A673 (cell line): ENCODE measurements around the gene ATAT1. TPM values are rescaled to one million over a fixed set of nuclear protein-coding genes. Genes with fewer than 3 reads are reported as not detected.

Experiments
- BruUV-seq: library from RNA; stranded (reverse); fragments of 400-500 nt; replicated peaks from 2 replicates; lab custom pipeline; 2021; lab: Mats Ljungman, UMichigan
- CTCF ChIA-PET: fragments of 300-600 bp; sonication (Branson Sonifier 250); formaldehyde crosslinking; loops from one replicate; lab custom pipeline; 2022; ENCODE audit warnings: antibody characterized with exemption; lab: Charles Lee
- POLR2A ChIA-PET: fragments of 300-600 bp; sonication (Branson Sonifier 250); formaldehyde crosslinking; loops from one replicate; lab custom pipeline; 2022; ENCODE audit warnings: antibody characterized with exemption; ENCODE audit not compliant: low non-redundant PET; lab: Charles Lee
- DNase-seq: peaks from one replicate; pipeline ENCODE4 v3.0.0-alpha.2; 2015; ENCODE audit warnings: low spot score
- H3K27ac ChIP-seq: fragments of 200-600 bp; sonication (generic); 2 replicates; pipeline ENCODE4 v1.5.1; 2016; ENCODE audit warnings: mixed run types, low read depth, mild to moderate bottlenecking, mixed read lengths, antibody characterized with exemption, low read length; ENCODE audit not compliant: poor library complexity, severe bottlenecking
- H3K27me3 ChIP-seq: fragments of 200-600 bp; sonication (generic); replicated peaks from 2 replicates; pipeline ENCODE4 v1.6.1; 2017; ENCODE audit warnings: mixed run types, low read depth, mild to moderate bottlenecking, mixed read lengths, antibody characterized with exemption, low read length; ENCODE audit not compliant: insufficient read depth, poor library complexity
- H3K36me3 ChIP-seq: fragments of 200-600 bp; sonication (generic); 2 replicates; pipeline ENCODE4 v1.6.1; 2016; ENCODE audit warnings: mixed run types, mild to moderate bottlenecking, mixed read lengths, antibody characterized with exemption, low read length; ENCODE audit not compliant: insufficient read depth, poor library complexity, severe bottlenecking
- H3K4me1 ChIP-seq: fragments of 200-600 bp; sonication (generic); 2 replicates; pipeline ENCODE4 v1.6.1; 2017; ENCODE audit warnings: mixed run types, mild to moderate bottlenecking, mixed read lengths, antibody characterized with exemption, low read length; ENCODE audit not compliant: insufficient read depth, poor library complexity, severe bottlenecking
- H3K4me3 ChIP-seq: fragments of 200-600 bp; sonication (generic); 2 replicates; pipeline ENCODE4 v1.5.1; 2016; ENCODE audit warnings: low read depth, mixed run types, mild to moderate bottlenecking, mixed read lengths, low read length; ENCODE audit not compliant: poor library complexity, severe bottlenecking
- H3K9me3 ChIP-seq: fragments of 200-600 bp; sonication (generic); 2 replicates; pipeline ENCODE4 v1.6.1; 2016; ENCODE audit warnings: mixed run types, low read depth, mild to moderate bottlenecking, mixed read lengths, antibody characterized with exemption, low read length; ENCODE audit not compliant: poor library complexity, severe bottlenecking
- CTCF ChIP-seq: fragments of 300-800, 200-600 bp; sonication (generic); conservative IDR thresholded peaks from 2 replicates; pipeline ENCODE4 v1.5.1; 2017; ENCODE audit warnings: low read depth, mild to moderate bottlenecking, antibody characterized with exemption, low read length, moderate library complexity, mixed read lengths
- EZH2 ChIP-seq: fragments of 200-600 bp; sonication (generic); IDR thresholded peaks from 2 replicates; pipeline ENCODE4 v1.6.1; 2017; ENCODE audit warnings: borderline replicate concordance, low read depth, mild to moderate bottlenecking, mixed read lengths, antibody characterized with exemption, low read length; ENCODE audit not compliant: poor library complexity, severe bottlenecking
- intact Hi-C: fragments of 100-400 bp; cut with micrococcal nuclease; formaldehyde crosslinking; loops from one replicate; pipeline ENCODE4 v1.10.0; 2022; ENCODE audit not compliant: unreplicated experiment
- total RNA-seq: library from RNA; stranded (reverse); gene quantifications from 2 replicates; pipeline ENCODE4 v1.2.3, GENCODE V29; 2021

ATAT1 gene
- total RNA-seq, 1 experiment from 2014 or later, result 31.7 TPM

- TF ChIP-seq EZH2 (no peak), CTCF (no peak)
- no peaks in the 10 kb centered on the region for H3K9me3 ChIP-seq
- intact Hi-C loops, result no loop called here
- no peaks in the 10 kb centered on the region for H3K4me1 ChIP-seq
- no peaks in the 10 kb centered on the region for H3K27me3 ChIP-seq
- BruUV-seq, result no TSS peak
- DNase-seq, result no peak
- no peak overlapping the region for H3K27ac ChIP-seq
- ChIA-PET CTCF (no interaction called here), POLR2A (no interaction called here)
- no peak overlapping the region for H3K4me3 ChIP-seq
- H3K36me3 ChIP-seq, result peaks cover 74% of the 10 kb centered on the region
Measured at GRCh38 chr6:30601815-30602641, 24.6 kb upstream of the ATAT1 start.

- no peak overlapping the region for H3K4me3 ChIP-seq
- TF ChIP-seq CTCF (no peak), EZH2 (no peak)
- no peaks in the 10 kb centered on the region for H3K4me1 ChIP-seq
- ChIA-PET CTCF (no interaction called here), POLR2A (no interaction called here)
- DNase-seq, result no peak
- no peaks in the 10 kb centered on the region for H3K27me3 ChIP-seq
- H3K27ac ChIP-seq, result no peak overlapping the region
- intact Hi-C loops, result no loop called here
- BruUV-seq, result TSS peak; percentile 11
- peaks cover 94% of the 10 kb centered on the region for H3K36me3 ChIP-seq
- no peaks in the 10 kb centered on the region for H3K9me3 ChIP-seq
Measured at GRCh38 chr6:30603961-30604360, 22.7 kb upstream of the ATAT1 start.

- Histone ChIP-seq H3K9me3 (no peaks in the 10 kb centered on the region), H3K4me3 (no peak overlapping the region), H3K27me3 (no peaks in the 10 kb centered on the region), H3K27ac (no peak overlapping the region), H3K36me3 (peaks cover 64% of the 10 kb centered on the region), H3K4me1 (peaks cover 27% of the 10 kb centered on the region)
- CTCF ChIA-PET, result interaction anchor here (0.6 kb wide), 1 partner anchor 98 kb away, joined by 7 read pairs; no protein-coding TSS in a partner anchor
- POLR2A ChIA-PET, result interaction anchor here (0.7 kb wide), 1 partner anchor 134 kb away, joined by 3 read pairs; the partner anchor contains the start of gene IER3
- BruUV-seq, result no TSS peak
- intact Hi-C loops, result no loop called here
- no peak for DNase-seq
- TF ChIP-seq EZH2, result no peak
Measured at GRCh38 chr6:30610065-30610464, 16.6 kb upstream of the ATAT1 start.
